Stimulated activated CD4-positive, alpha-beta T cell treated with anti-CD3 and anti-CD28 coated beads, Interleukin-2, amount 100 ng/mL, for 4 hours (primary cell): Measurements from ENCODE around the gene GLDN.
"Not testable (repeated sequence)": the region's sequence is repeated elsewhere in the genome, so short reads cannot be mapped to it uniquely, and the experiment has no call there.

Experiments used
- DNase-seq: peaks from one replicate; pipeline ENCODE4 v3.0.0-alpha.2; 2020; ENCODE audit warnings: low read depth

The GLDN gene

GRCh38 chr15:51446029-51446744, 104.7 kb downstream of the GLDN start:
- not testable (repeated sequence) for DNase-seq

GRCh38 chr15:51447855-51448621, 106.6 kb downstream of the GLDN start:
- no peak for DNase-seq

- no peak for DNase-seq
Observed at GRCh38 chr15:51448622-51449399, 107.4 kb downstream of the GLDN start.

DNA sequence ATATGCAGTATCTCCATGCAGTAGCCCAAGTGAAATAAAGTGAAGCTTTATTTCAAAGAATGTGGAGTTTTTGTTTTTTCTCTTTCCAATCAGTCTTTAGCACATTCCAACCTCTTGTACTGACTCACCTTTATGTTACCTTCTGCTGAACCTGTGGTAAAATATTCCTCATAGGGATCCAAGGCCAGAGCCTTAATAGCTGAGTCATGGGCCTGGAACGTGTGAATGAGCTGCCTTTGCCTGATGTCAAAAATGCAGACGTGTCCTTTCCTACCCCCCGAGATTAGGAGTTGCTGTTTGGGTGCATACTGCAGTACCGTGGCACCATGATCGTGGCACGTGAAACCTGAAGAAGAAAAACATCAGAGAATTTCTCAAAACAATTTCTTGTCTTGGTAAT, 108.5 kb downstream of the GLDN start:
- no peak for DNase-seq
